Neuronal stem cell (in vitro differentiated cells): ENCODE measurements around the gene SIN3B.

Experiments used
- DNase-seq: peaks from one replicate; pipeline ENCODE4 v3.0.0-alpha.2; 2013; ENCODE audit warnings: low spot score
- H2AFZ ChIP-seq: one replicate; pipeline ENCODE4 v1.6.1; 2013; ENCODE audit warnings: mild to moderate bottlenecking, low read length, inconsistent platforms
- H2AK5ac ChIP-seq: 2 replicates; pipeline ENCODE4 v1.6.1; 2013; ENCODE audit warnings: low read depth, mild to moderate bottlenecking, inconsistent platforms, low read length, moderate library complexity, mixed read lengths
- H2BK120ac ChIP-seq: 2 replicates; pipeline ENCODE4 v1.6.1; 2013; ENCODE audit warnings: low read depth, mild to moderate bottlenecking, inconsistent platforms, low read length, moderate library complexity, mixed read lengths
- H2BK12ac ChIP-seq: one replicate; pipeline ENCODE4 v1.6.1; 2013; ENCODE audit warnings: low read length, inconsistent platforms
- H2BK15ac ChIP-seq: 2 replicates; pipeline ENCODE4 v1.6.1; 2013; ENCODE audit warnings: mild to moderate bottlenecking, low read length, inconsistent platforms, mixed read lengths
- H2BK5ac ChIP-seq: one replicate; pipeline ENCODE4 v1.6.1; 2013; ENCODE audit warnings: inconsistent platforms, mild to moderate bottlenecking, low read length, moderate library complexity
- H3K14ac ChIP-seq: one replicate; pipeline ENCODE4 v1.6.1; 2013; ENCODE audit warnings: low read length, inconsistent platforms
- H3K18ac ChIP-seq: 2 replicates; pipeline ENCODE4 v1.6.1; 2013; ENCODE audit warnings: low read length, inconsistent platforms
- H3K23ac ChIP-seq: 2 replicates; pipeline ENCODE4 v1.6.1; 2013; ENCODE audit warnings: low read depth, mild to moderate bottlenecking, mixed read lengths, low read length, inconsistent platforms; ENCODE audit not compliant: poor library complexity
- H3K27ac ChIP-seq: replicated peaks from 3 replicates; pipeline ENCODE4 v1.5.1; 2013; ENCODE audit warnings: low read length, inconsistent platforms
- H3K27me3 ChIP-seq, 3 experiments: 2 replicates each; pipeline ENCODE4 v1.6.1; 2013; ENCODE audit warnings: low read length in 3 of 3, mild to moderate bottlenecking in 2 of 3, inconsistent platforms in 1 of 3, low read depth in 1 of 3, mixed read lengths in 1 of 3, moderate library complexity in 1 of 3; ENCODE audit not compliant: control insufficient read depth in 3 of 3, insufficient read depth in 3 of 3
- H3K36me3 ChIP-seq, 2 donors: replicated peaks in 1 of 2; 2 replicates each; pipeline ENCODE4 v1.6.1; 2013; ENCODE audit warnings: low read length in 2 of 2; ENCODE audit not compliant: control insufficient read depth in 2 of 2, insufficient read depth in 2 of 2
- H3K4ac ChIP-seq: 2 replicates; pipeline ENCODE4 v1.6.1; 2013; ENCODE audit warnings: inconsistent platforms, mild to moderate bottlenecking, low read length, moderate library complexity
- H3K4me1 ChIP-seq, 2 donors: 1 replicate in 1 of 2; 2 replicates in 1 of 2; pipeline ENCODE4 v1.6.1; 2013; ENCODE audit warnings: low read length in 2 of 2, low read depth in 1 of 2; ENCODE audit not compliant: control insufficient read depth in 2 of 2, insufficient read depth in 1 of 2
- H3K4me2 ChIP-seq: one replicate; pipeline ENCODE4 v1.6.1; 2013; ENCODE audit warnings: mild to moderate bottlenecking, low read length, inconsistent platforms; ENCODE audit not compliant: insufficient read depth, poor library complexity, severe bottlenecking
- H3K4me3 ChIP-seq, 2 donors: 2 replicates each; pipeline ENCODE4 v1.5.1; 2013; ENCODE audit warnings: low read length in 2 of 2, mild to moderate bottlenecking in 2 of 2, inconsistent platforms in 1 of 2, moderate library complexity in 1 of 2
- H3K79me1 ChIP-seq: one replicate; pipeline ENCODE4 v1.6.1; 2013; ENCODE audit warnings: low read depth, mild to moderate bottlenecking, inconsistent platforms, low read length, moderate library complexity
- H3K9ac ChIP-seq: one replicate; pipeline ENCODE4 v1.6.1; 2013; ENCODE audit warnings: mild to moderate bottlenecking, low read depth, low read length, inconsistent platforms; ENCODE audit not compliant: poor library complexity
- H3K9me3 ChIP-seq, 2 donors: replicated peaks in 1 of 2; 2 replicates each; pipeline versions ENCODE3 to v1.6.1; 2013; ENCODE audit warnings: low read length in 2 of 2, mild to moderate bottlenecking in 2 of 2, inconsistent platforms in 1 of 2, low read depth in 1 of 2, mixed read lengths in 1 of 2, moderate library complexity in 1 of 2; ENCODE audit not compliant: control insufficient read depth in 2 of 2, insufficient read depth in 1 of 2
- H4K8ac ChIP-seq: one replicate; pipeline ENCODE4 v1.6.1; 2013; ENCODE audit warnings: low read depth, mild to moderate bottlenecking, inconsistent platforms, low read length, moderate library complexity
- H4K91ac ChIP-seq: one replicate; pipeline ENCODE4 v1.6.1; 2013; ENCODE audit warnings: low read length, low read depth, mild to moderate bottlenecking, inconsistent platforms; ENCODE audit not compliant: poor library complexity
- WGBS, 2 donors: extraction: QIAGEN DNeasy Blood & Tissue Kit; methylation state at CpG; one replicate each; pipeline ENCODE4 v1.1.7; 2013; ENCODE audit warnings: missing lambda C conversion rate in 2 of 2, mixed read lengths in 1 of 2; ENCODE audit not compliant: insufficient read length in 2 of 2, insufficient replicate concordance in 1 of 2; ENCODE audit errors: extremely low coverage in 2 of 2; 5-methylcytosine and 5-hydroxymethylcytosine counted together

Gene SIN3B

GRCh38 chr19:16871871-16872270, 42.7 kb downstream of the SIN3B start:
- Histone ChIP-seq H2BK5ac (no peak overlapping the region), H2AK5ac (no peak overlapping the region), H4K91ac (no peak overlapping the region), H3K4me3 (no peak overlapping the region), H3K4me1 (no peaks in the 10 kb centered on the region), H3K4ac (no peak overlapping the region), H3K9ac (no peak overlapping the region), H3K27ac (no peak overlapping the region), H3K79me1 (peaks cover 14% of the 10 kb centered on the region), H3K4me2 (no peak overlapping the region), H2BK12ac (no peak overlapping the region), H2BK15ac (no peak overlapping the region), H2AFZ (no peak overlapping the region), H3K14ac (no peak overlapping the region), H3K23ac (no peak overlapping the region), H3K27me3 (no peaks in the 10 kb centered on the region), H4K8ac (no peak overlapping the region), H3K36me3 (peaks cover 52 to 82% of the 10 kb centered on the region in 2 donors), H3K18ac (no peak overlapping the region), H3K9me3 (peaks cover 4 to 13% of the 10 kb centered on the region in 2 donors), H2BK120ac (no peak overlapping the region)
- no peak for DNase-seq
- no CpG with 5 or more reads among the region's 7 CpGs for WGBS, 2 donors

GRCh38 chr19:16872728-16873127, 43.5 kb downstream of the SIN3B start:
- Histone ChIP-seq H4K8ac (peak overlapping the region; percentile 43), H3K27me3 (no peaks in the 10 kb centered on the region), H3K18ac (no peak overlapping the region), H3K79me1 (peaks cover 17% of the 10 kb centered on the region), H3K4me1 (no peaks in the 10 kb centered on the region), H3K27ac (no peak overlapping the region), H3K23ac (peak overlapping the region; percentile 48), H2AFZ (no peak overlapping the region), H3K9ac (no peak overlapping the region), H2AK5ac (no peak overlapping the region), H3K9me3 (peaks cover 4 to 13% of the 10 kb centered on the region in 2 donors), H3K14ac (no peak overlapping the region), H2BK120ac (no peak overlapping the region), H3K4me3 (no peak overlapping the region), H2BK5ac (no peak overlapping the region), H2BK12ac (no peak overlapping the region), H3K4me2 (no peak overlapping the region), H3K36me3 (peaks cover 50 to 82% of the 10 kb centered on the region in 2 donors), H3K4ac (no peak overlapping the region), H4K91ac (no peak overlapping the region), H2BK15ac (no peak overlapping the region)
- WGBS, 2 donors, result no CpG with 5 or more reads among the region's 21 CpGs
- DNase-seq, result no peak

GRCh38 chr19:16873594-16873993, 44.4 kb downstream of the SIN3B start:
- Histone ChIP-seq H3K9ac (no peak overlapping the region), H4K8ac (no peak overlapping the region), H3K36me3 (peaks cover 52 to 82% of the 10 kb centered on the region in 2 donors), H4K91ac (no peak overlapping the region), H3K4ac (no peak overlapping the region), H2BK120ac (no peak overlapping the region), H2BK5ac (no peak overlapping the region), H2AFZ (no peak overlapping the region), H3K14ac (no peak overlapping the region), H3K27ac (no peak overlapping the region), H3K4me1 (no peaks in the 10 kb centered on the region), H3K9me3 (peaks cover 4 to 13% of the 10 kb centered on the region in 2 donors), H3K79me1 (peaks cover 14% of the 10 kb centered on the region), H3K18ac (no peak overlapping the region), H3K4me2 (no peak overlapping the region), H3K23ac (peak overlapping the region; percentile 14), H2BK15ac (no peak overlapping the region), H3K27me3 (no peaks in the 10 kb centered on the region), H2AK5ac (no peak overlapping the region), H3K4me3 (no peak overlapping the region), H2BK12ac (no peak overlapping the region)
- DNase-seq, result no peak
- no CpG with 5 or more reads among the region's 3 CpGs for WGBS, 2 donors

- Histone ChIP-seq H3K14ac (no peak overlapping the region), H2BK15ac (no peak overlapping the region), H3K79me1 (peaks cover 15% of the 10 kb centered on the region), H3K9me3 (peaks cover 4 to 13% of the 10 kb centered on the region in 2 donors), H3K4ac (no peak overlapping the region), H4K91ac (no peak overlapping the region), H2BK5ac (no peak overlapping the region), H3K4me2 (no peak overlapping the region), H3K27me3 (no peaks in the 10 kb centered on the region), H3K23ac (peak overlapping the region; percentile 14), H4K8ac (no peak overlapping the region), H2BK120ac (no peak overlapping the region), H2BK12ac (no peak overlapping the region), H3K9ac (no peak overlapping the region), H3K4me3 (no peak overlapping the region), H2AFZ (no peak overlapping the region), H2AK5ac (no peak overlapping the region), H3K36me3 (peaks cover 57 to 82% of the 10 kb centered on the region in 2 donors), H3K18ac (no peak overlapping the region), H3K27ac (no peak overlapping the region), H3K4me1 (no peaks in the 10 kb centered on the region)
- no CpG with 5 or more reads among the region's 1 CpG for WGBS, 2 donors
- DNase-seq, result no peak
Observed at GRCh38 chr19:16874250-16874977, 45.2 kb downstream of the SIN3B start.
